Medulla oblongata (tissue), 1 donor: Measurements from ENCODE around the gene PPIE.

Experiments
- DNase-seq: peaks from one replicate; pipeline ENCODE4 v3.0.0-alpha.2; 2015; ENCODE audit errors: extremely low spot score

The PPIE gene

DNA sequence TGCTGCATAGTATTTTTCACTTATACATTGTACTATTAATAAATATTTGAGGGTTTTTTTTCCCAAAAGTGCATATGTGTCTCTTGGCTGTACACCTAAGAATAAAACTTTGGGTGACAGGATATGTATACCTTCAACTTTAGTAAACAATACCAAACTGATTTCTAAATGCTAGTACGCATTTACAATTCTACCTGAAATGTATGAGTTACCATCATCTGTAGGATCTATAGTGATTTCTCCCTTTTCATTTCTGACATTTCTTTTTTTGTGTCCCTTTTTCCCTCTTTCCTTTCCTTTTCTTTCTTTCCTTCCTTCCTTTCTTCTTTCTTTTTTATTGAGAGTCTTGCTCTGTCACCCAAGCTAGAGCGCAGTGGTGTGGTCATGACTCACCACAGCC lies 66.7 kb downstream of the PPIE start:
- DNase-seq: no peak

DNA sequence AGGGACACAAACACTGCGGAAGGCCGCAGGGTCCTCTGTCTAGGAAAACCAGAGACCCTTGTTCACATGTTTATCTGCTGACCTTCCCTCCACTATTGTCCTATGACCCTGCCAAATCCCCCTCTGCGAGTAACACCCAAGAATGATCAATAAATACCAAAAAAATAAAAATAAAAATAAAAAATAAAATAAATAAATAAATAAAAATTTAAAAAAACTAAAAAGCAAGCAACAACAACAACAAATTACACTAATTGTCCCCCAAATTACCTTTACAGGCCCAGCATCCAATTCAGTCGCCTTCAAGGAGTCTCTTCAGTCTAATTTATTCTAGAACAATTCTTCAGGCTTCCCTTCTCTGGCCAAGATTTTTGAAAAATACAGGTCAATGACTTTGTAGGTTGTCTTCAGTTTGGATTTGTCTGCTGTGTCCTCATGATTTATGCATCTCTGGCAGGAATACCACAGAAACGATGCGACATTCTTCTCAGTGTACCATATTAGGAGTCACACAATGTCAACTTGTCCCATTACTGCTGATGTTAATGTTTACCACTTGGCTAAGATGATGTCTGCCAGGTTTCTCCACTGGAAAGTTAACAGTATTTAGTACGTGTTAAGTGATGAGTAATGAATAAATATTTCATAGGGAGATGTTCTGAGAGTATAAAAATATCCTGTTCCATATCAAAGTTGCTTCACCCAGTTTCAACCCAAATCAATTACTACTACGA lies 70.3 kb downstream of the PPIE start:
- DNase-seq: no peak

DNA sequence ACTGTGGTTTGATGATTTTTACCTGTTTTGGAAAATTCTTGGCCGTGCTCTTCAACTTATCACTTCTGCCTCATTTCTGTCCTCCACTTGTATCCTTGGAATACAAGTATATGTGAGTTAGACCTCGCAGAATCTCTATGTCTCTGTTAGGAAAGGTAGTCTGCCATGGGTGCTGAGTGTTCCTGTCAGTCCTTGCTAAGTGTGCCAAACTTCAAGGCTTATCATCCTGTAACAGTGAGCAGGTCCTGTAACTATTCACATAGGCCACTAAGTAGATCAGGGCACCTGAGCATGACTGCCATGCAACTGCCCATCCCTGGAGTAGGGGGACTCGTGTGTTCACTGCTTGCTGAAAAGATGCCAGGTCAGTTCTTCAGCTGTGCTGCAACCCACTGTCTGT lies 74.2 kb downstream of the PPIE start:
- no peak for DNase-seq
